B cell (primary cell): ENCODE results near the gene MRPL32. TPM values are rescaled to one million over a fixed set of nuclear protein-coding genes. Genes with fewer than 3 reads are reported as not detected.

Experiments
- ATAC-seq: fragments of 200-7000 bp; cut with Tn5 transposase; one replicate; pipeline ENCODE4 v1.10.0; 2021; ENCODE audit warnings: low read depth, mild to moderate bottlenecking, moderate number of reproducible peaks, moderate library complexity
- CTCF ChIA-PET: fragments of 350-600 bp; sonication (Branson Sonifier 250); formaldehyde crosslinking; loops from one replicate; lab custom pipeline; 2021; ENCODE audit warnings: antibody characterized with exemption, inconsistent platforms; lab: Charles Lee
- POLR2A ChIA-PET: fragments of 350-600 bp; sonication (Branson Sonifier 250); formaldehyde crosslinking; loops from one replicate; lab custom pipeline; 2021; ENCODE audit warnings: antibody characterized with exemption; lab: Charles Lee
- DNase-seq: peaks from one replicate; pipeline ENCODE4 v3.0.0; 2013
- H2AFZ ChIP-seq: 2 replicates; pipeline ENCODE4 v1.6.1; 2012; ENCODE audit warnings: mild to moderate bottlenecking, low read depth, low read length; ENCODE audit not compliant: insufficient read depth, poor library complexity, severe bottlenecking
- H3K27ac ChIP-seq, 2 donors: 1 replicate in 1 of 2; 2 replicates in 1 of 2; pipeline ENCODE4 v1.5.1; 2012 to 2013; ENCODE audit warnings: low read length in 2 of 2, mild to moderate bottlenecking in 2 of 2, moderate library complexity in 1 of 2
- H3K27me3 ChIP-seq, 4 experiments: fragments of 200-600 bp in 1 of 4; sonication (generic) in 1 of 4; replicated peaks in 1 of 4; 1 replicate in 2 of 4; 2 replicates in 2 of 4; pipeline versions ENCODE4 v1.6.1 to v1.7.0; 2013 to 2016; ENCODE audit warnings: low read length in 3 of 4, mild to moderate bottlenecking in 2 of 4, mixed read lengths in 1 of 4, moderate library complexity in 1 of 4; ENCODE audit not compliant: insufficient read depth in 4 of 4, control insufficient read depth in 3 of 4; ENCODE audit errors: control extremely low read depth in 1 of 4
- H3K36me3 ChIP-seq, 2 experiments: replicated peaks in 1 of 2; 1 replicate in 1 of 2; 2 replicates in 1 of 2; pipeline versions ENCODE4 v1.6.1 to v1.7.1; 2013; ENCODE audit warnings: low read length in 1 of 2; ENCODE audit not compliant: insufficient read depth in 2 of 2, control insufficient read depth in 1 of 2; ENCODE audit errors: control extremely low read depth in 1 of 2, extremely low read depth in 1 of 2
- H3K4me1 ChIP-seq, 2 donors: fragments of 200-600 bp in 1 of 2; sonication (generic) in 1 of 2; 1 replicate in 1 of 2; 2 replicates in 1 of 2; pipeline versions ENCODE4 v1.5.1 to v1.6.1; 2013 to 2017; ENCODE audit warnings: low read length in 2 of 2; ENCODE audit not compliant: control insufficient read depth in 2 of 2, insufficient read depth in 2 of 2
- H3K4me2 ChIP-seq: replicated peaks from 2 replicates; pipeline ENCODE3; 2012; ENCODE audit warnings: mild to moderate bottlenecking, low read depth, low read length; ENCODE audit not compliant: poor library complexity, severe bottlenecking
- H3K4me3 ChIP-seq, 5 experiments: fragments of 200-600 bp in 1 of 5; sonication (generic) in 1 of 5; 1 replicate in 3 of 5; 2 replicates in 2 of 5; pipeline versions ENCODE4 v1.5.1 to v1.7.0; 2011 to 2016; ENCODE audit warnings: low read length in 4 of 5, mild to moderate bottlenecking in 4 of 5, low read depth in 2 of 5, control low read depth in 1 of 5, moderate library complexity in 1 of 5; ENCODE audit not compliant: insufficient read depth in 1 of 5; ENCODE audit errors: control extremely low read depth in 1 of 5, extremely low read depth in 1 of 5
- H3K79me2 ChIP-seq: fragments of 200-600 bp; sonication (generic); one replicate; pipeline ENCODE4 v1.6.0; 2016; ENCODE audit warnings: low read length; ENCODE audit not compliant: control insufficient read depth, insufficient read depth
- H3K9ac ChIP-seq: fragments of 200-600 bp; sonication (generic); 2 replicates; pipeline ENCODE4 v1.6.1; 2017; ENCODE audit warnings: mild to moderate bottlenecking, low read length, moderate library complexity
- H3K9me3 ChIP-seq, 3 donors: one replicate each; pipeline versions ENCODE4 v1.6.1 to v1.7.1; 2013; ENCODE audit warnings: low read length in 2 of 3; ENCODE audit not compliant: control insufficient read depth in 2 of 3, insufficient read depth in 1 of 3; ENCODE audit errors: control extremely low read depth in 1 of 3
- H4K20me1 ChIP-seq: 2 replicates; pipeline ENCODE4 v1.6.0; 2012; ENCODE audit warnings: mild to moderate bottlenecking, low read length; ENCODE audit not compliant: insufficient read depth, control insufficient read depth, poor library complexity, severe bottlenecking
- H3K27ac Mint-ChIP-seq: one replicate; pipeline ENCODE4 v1.8.0; 2021; ENCODE audit warnings: mixed read lengths
- H3K27me3 Mint-ChIP-seq: one replicate; pipeline ENCODE4 v1.8.0; 2021; ENCODE audit warnings: mixed read lengths
- H3K4me1 Mint-ChIP-seq: one replicate; pipeline ENCODE4 v1.8.0; 2021; ENCODE audit warnings: mixed read lengths
- H3K4me3 Mint-ChIP-seq: one replicate; pipeline ENCODE4 v1.8.0; 2021; ENCODE audit warnings: mixed read lengths
- H3K9me3 Mint-ChIP-seq: one replicate; pipeline ENCODE4 v1.8.0; 2022; ENCODE audit warnings: mixed read lengths; ENCODE audit not compliant: insufficient read depth
- EZH2 ChIP-seq: IDR thresholded peaks from 2 replicates; pipeline ENCODE4 v1.6.1; 2012; ENCODE audit warnings: borderline replicate concordance, low read depth, mild to moderate bottlenecking, moderate library complexity, low read length; ENCODE audit not compliant: insufficient read depth, poor library complexity, severe bottlenecking
- WGBS: methylation state at CpG from one replicate; pipeline ENCODE4 v1.1.5; 2013; ENCODE audit warnings: missing lambda C conversion rate; ENCODE audit not compliant: insufficient coverage; 5-methylcytosine and 5-hydroxymethylcytosine counted together
- intact Hi-C: fragments of 100-400 bp; cut with micrococcal nuclease; formaldehyde crosslinking; loops from one replicate; pipeline ENCODE4 v1.10.0; 2022
- polyA plus RNA-seq: library from polyadenylated mRNA; depleted of rRNA; stranded (reverse); fragments of >200 nt; gene quantifications from 2 replicates; pipeline ENCODE4 v1.2.3, GENCODE V29; 2012
- total RNA-seq, 2 donors: library from RNA; stranded (reverse); fragments of 120-200 nt in 1 of 2; gene quantifications; 1 replicate in 1 of 2; 2 replicates in 1 of 2; pipeline versions ENCODE4 v1.2.3 to v1.2.4, GENCODE V29; 2013 to 2022
- TF ChIP-seq, protein P1 (sequence below): fragments of 200-600 bp; IDR thresholded peaks from one replicate; pipeline ENCODE4 v1.8.0; 2022; ENCODE audit warnings: antibody characterized with exemption, mild to moderate bottlenecking

The MRPL32 gene
- total and polyA plus RNA-seq, 2 donors (not counting 1 experiment from before 2014, with no cell fraction given) = 25.3 to 31.7 TPM

- TF ChIP-seq, protein P1, sequence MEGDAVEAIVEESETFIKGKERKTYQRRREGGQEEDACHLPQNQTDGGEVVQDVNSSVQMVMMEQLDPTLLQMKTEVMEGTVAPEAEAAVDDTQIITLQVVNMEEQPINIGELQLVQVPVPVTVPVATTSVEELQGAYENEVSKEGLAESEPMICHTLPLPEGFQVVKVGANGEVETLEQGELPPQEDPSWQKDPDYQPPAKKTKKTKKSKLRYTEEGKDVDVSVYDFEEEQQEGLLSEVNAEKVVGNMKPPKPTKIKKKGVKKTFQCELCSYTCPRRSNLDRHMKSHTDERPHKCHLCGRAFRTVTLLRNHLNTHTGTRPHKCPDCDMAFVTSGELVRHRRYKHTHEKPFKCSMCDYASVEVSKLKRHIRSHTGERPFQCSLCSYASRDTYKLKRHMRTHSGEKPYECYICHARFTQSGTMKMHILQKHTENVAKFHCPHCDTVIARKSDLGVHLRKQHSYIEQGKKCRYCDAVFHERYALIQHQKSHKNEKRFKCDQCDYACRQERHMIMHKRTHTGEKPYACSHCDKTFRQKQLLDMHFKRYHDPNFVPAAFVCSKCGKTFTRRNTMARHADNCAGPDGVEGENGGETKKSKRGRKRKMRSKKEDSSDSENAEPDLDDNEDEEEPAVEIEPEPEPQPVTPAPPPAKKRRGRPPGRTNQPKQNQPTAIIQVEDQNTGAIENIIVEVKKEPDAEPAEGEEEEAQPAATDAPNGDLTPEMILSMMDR = no peak
- no peak for TF ChIP-seq EZH2
- DNase-seq = no peak
- intact Hi-C loops = no loop called here
- no peaks in the 10 kb centered on the region for H4K20me1 ChIP-seq
- POLR2A ChIA-PET = no interaction called here
- H3K9me3 ChIP-seq = no peaks in the 10 kb centered on the region
- Mint-ChIP-seq H3K27me3 (no peaks in the 10 kb centered on the region), H3K4me3 (no peak overlapping the region), H3K27ac (no peak overlapping the region), H3K4me1 (peaks cover 23% of the 10 kb centered on the region), H3K9me3 (no peaks in the 10 kb centered on the region)
- no peak for ATAC-seq
- H3K4me3 ChIP-seq = no peak overlapping the region
- H3K36me3 ChIP-seq = peaks cover 12 to 78% of the 10 kb centered on the region in 2 experiments
- peaks cover under 1% of the 10 kb centered on the region for H3K79me2 ChIP-seq
- CTCF ChIA-PET = interaction anchor here (1.9 kb wide), 1 partner anchor 10 kb away, joined by 5 read pairs; the partner anchor contains the start of genes MRPL32 and PSMA2
- H3K4me2 ChIP-seq = no peak overlapping the region
- no peak overlapping the region for H2AFZ ChIP-seq
- no peak overlapping the region for H3K27ac ChIP-seq
- peaks cover 10 to 20% of the 10 kb centered on the region in 2 donors for H3K4me1 ChIP-seq
- H3K9ac ChIP-seq = no peak overlapping the region
- WGBS = no CpG with 5 or more reads among the region's 3 CpGs
- H3K27me3 ChIP-seq = no peaks in the 10 kb centered on the region
Observed at GRCh38 chr7:42922017-42922753, 10.0 kb upstream of the MRPL32 start.

GRCh38 chr7:42924223-42924838, 7.8 kb upstream of the MRPL32 start:
- Mint-ChIP-seq H3K27me3 (no peaks in the 10 kb centered on the region), H3K27ac (no peak overlapping the region), H3K4me3 (no peak overlapping the region), H3K4me1 (peaks cover 41% of the 10 kb centered on the region), H3K9me3 (no peaks in the 10 kb centered on the region)
- peaks cover 12 to 68% of the 10 kb centered on the region in 2 experiments for H3K36me3 ChIP-seq
- H3K4me2 ChIP-seq = peak overlapping the region; percentile 8
- H3K9me3 ChIP-seq = no peaks in the 10 kb centered on the region
- H3K4me3 ChIP-seq = no peak overlapping the region
- peaks cover 22% of the 10 kb centered on the region for H3K79me2 ChIP-seq
- CTCF ChIA-PET = no interaction called here
- no peak overlapping the region for H3K9ac ChIP-seq
- H2AFZ ChIP-seq = no peak overlapping the region
- H4K20me1 ChIP-seq = no peaks in the 10 kb centered on the region
- H3K27me3 ChIP-seq = no peaks in the 10 kb centered on the region
- H3K27ac ChIP-seq = peak overlapping the region; percentile 12 to 42
- DNase-seq (no peak), ATAC-seq (no peak)
- H3K4me1 ChIP-seq = peaks cover 16 to 26% of the 10 kb centered on the region in 2 donors
- no CpG with 5 or more reads among the region's 5 CpGs for WGBS
- POLR2A ChIA-PET = no interaction called here
- TF ChIP-seq, protein P1 = no peak
- no peak for TF ChIP-seq EZH2
- intact Hi-C loops = no loop called here
